ENCODE measurements around the gene MLST8. TPM values are rescaled to one million over a fixed set of nuclear protein-coding genes. Genes with fewer than 3 reads are reported as not detected.
"Not testable (repeated sequence)": the region's sequence is repeated elsewhere in the genome, so short reads cannot be mapped to it uniquely, and the experiment has no call there.

MLST8 gene
- polyA plus RNA-seq, 3 donors: 29.9 to 54.3 (median 30.5) TPM

DNA sequence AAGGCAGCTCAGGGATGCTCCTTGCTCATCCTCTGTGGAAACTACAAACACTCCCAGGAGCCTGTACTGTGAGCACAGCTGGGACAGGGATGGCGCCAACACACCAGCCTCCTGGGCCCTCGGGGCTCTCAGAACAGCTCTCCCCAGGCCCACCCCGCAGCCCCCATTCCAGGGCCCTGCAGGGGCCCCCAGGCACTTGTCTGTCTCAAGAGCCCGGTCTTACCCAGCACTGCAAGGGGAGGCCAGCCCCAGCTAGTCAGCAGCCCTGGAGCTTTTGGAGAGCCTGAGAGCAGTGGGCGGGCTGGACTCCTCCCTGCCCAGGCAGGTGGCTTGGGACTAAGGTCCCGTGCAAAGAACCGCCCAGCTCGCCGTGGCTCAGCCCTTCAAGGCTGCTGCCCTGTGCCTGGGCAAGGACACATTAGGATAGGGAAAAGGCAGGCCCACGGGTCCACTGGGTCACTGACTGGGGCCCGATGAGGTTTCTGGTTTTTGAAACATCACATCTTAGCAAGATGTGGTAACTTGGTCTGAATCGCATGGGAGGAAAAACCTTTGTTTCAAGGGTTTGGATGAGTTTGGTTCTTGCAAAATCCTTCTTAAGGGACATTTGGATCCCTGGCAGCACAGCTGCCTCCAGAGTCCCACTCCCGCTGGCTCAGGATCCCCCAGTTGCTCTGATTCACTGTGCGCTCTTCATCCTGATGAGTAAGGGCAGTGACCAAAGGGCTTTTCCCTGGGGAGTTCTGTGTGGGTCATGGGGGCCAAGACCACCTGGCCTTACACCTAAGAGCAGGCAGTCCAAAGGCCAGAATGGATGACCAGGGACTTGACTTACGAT, 33.8 kb downstream of the MLST8 start:
- no peaks in the 10 kb centered on the region for H3K79me2 ChIP-seq (ENCODE audit: insufficient read depth, low read length)
- intact Hi-C loops (cut with micrococcal nuclease): no loop called here

DNA sequence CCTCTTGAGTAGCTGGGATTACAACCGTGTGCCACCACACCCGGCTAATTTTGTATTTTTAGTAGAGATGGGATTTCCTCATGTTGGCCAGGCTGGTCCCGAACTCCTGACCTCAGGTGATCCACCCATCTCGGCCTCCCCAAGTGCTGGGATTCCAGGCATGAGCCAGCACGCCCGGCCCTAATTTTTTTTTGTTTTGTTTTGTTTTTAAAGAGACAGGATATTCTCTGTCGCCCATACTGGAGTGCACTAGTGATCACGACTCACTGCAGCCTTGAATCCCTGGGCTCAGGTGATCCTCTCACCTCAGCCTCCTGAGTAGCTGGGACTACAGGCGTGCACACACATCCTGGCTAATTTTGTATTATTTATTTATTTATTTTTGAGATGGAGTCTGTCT, 35.1 kb downstream of the MLST8 start:
- H3K4me3 ChIP-seq (replicated peaks in 1 of 3; ENCODE audit: low read depth in 2 of 3, low read length in 3 of 3); H3K79me2 ChIP-seq (ENCODE audit: insufficient read depth, low read length); H3K9me3 Mint-ChIP-seq; H3K9me3 ChIP-seq (replicated peaks in 1 of 2; ENCODE audit: control insufficient read depth in 1 of 2, insufficient read depth in 1 of 2, low read length in 2 of 2); H2AFZ ChIP-seq (ENCODE audit: insufficient read depth, low read depth, low read length, poor library complexity, severe bottlenecking); H3K9ac ChIP-seq (ENCODE audit: insufficient read depth, low read length, poor library complexity, severe bottlenecking); H3K4me3 Mint-ChIP-seq; H3K4me1 ChIP-seq (ENCODE audit: control insufficient read depth in 1 of 2, insufficient read depth in 2 of 2, low read length in 2 of 2); H3K27ac Mint-ChIP-seq; H3K4me2 ChIP-seq (replicated peaks; ENCODE audit: extremely low read depth, low read length, poor library complexity, severe bottlenecking); H3K4me1 Mint-ChIP-seq; H3K27ac ChIP-seq (ENCODE audit: low read depth in 1 of 2, low read length in 2 of 2); DNase-seq: not testable (repeated sequence)
- Histone ChIP-seq H3K36me3 (replicated peaks in 1 of 2; ENCODE audit: control insufficient read depth in 1 of 2, insufficient read depth in 2 of 2, low read length in 2 of 2) (peaks cover 35 to 44% of the 10 kb centered on the region in 2 donors), H4K20me1 (ENCODE audit: insufficient read depth, low read length) (peaks cover 22% of the 10 kb centered on the region), H3K27me3 (ENCODE audit: control insufficient read depth in 2 of 2, insufficient read depth in 2 of 2, low read length in 2 of 2) (peaks cover 18 to 36% of the 10 kb centered on the region in 2 donors)
- Mint-ChIP-seq H3K27me3 (ENCODE audit: low read depth in 3 of 3) (peaks cover 30 to 42% (median 33%) of the 10 kb centered on the region in 3 donors), H3K36me3 (peaks cover 36 to 61% of the 10 kb centered on the region in 2 donors)
- 92% methylated on average over 4 of the region's 9 CpGs for WGBS (ENCODE audit: insufficient coverage)
- intact Hi-C loops (cut with micrococcal nuclease): loop anchor here in 1 of 2 donors (10.0 kb wide), 1 partner anchor 236 kb away; the partner anchor contains the start of gene ZNF598

More for the DNA sequence above, 33.8 kb downstream of the MLST8 start:
- 92% methylated on average over 14 of the region's 15 CpGs for WGBS (ENCODE audit: insufficient coverage)
- Histone ChIP-seq H2AFZ (ENCODE audit: insufficient read depth, low read depth, low read length, poor library complexity, severe bottlenecking) (no peak overlapping the region), H3K36me3 (replicated peaks in 1 of 2; ENCODE audit: control insufficient read depth in 1 of 2, insufficient read depth in 2 of 2, low read length in 2 of 2) (peaks cover 33 to 43% of the 10 kb centered on the region in 2 donors), H3K4me1 (ENCODE audit: control insufficient read depth in 1 of 2, insufficient read depth in 2 of 2, low read length in 2 of 2) (peaks cover 5 to 6% of the 10 kb centered on the region in 2 donors), H3K9ac (ENCODE audit: insufficient read depth, low read length, poor library complexity, severe bottlenecking) (no peak overlapping the region), H3K9me3 (replicated peaks in 1 of 2; ENCODE audit: control insufficient read depth in 1 of 2, insufficient read depth in 1 of 2, low read length in 2 of 2) (no peaks in the 10 kb centered on the region), H4K20me1 (ENCODE audit: insufficient read depth, low read length) (peaks cover 25% of the 10 kb centered on the region), H3K27me3 (ENCODE audit: control insufficient read depth in 2 of 2, insufficient read depth in 2 of 2, low read length in 2 of 2) (peaks cover 18 to 38% of the 10 kb centered on the region in 2 donors), H3K27ac (ENCODE audit: low read depth in 1 of 2, low read length in 2 of 2) (no peak overlapping the region), H3K4me2 (replicated peaks; ENCODE audit: extremely low read depth, low read length, poor library complexity, severe bottlenecking) (no peak overlapping the region), H3K4me3 (replicated peaks in 1 of 3; ENCODE audit: low read depth in 2 of 3, low read length in 3 of 3) (no peak overlapping the region)
- peaks cover 38 to 61% of the 10 kb centered on the region in 2 donors for H3K36me3 Mint-ChIP-seq
- H3K4me3 Mint-ChIP-seq: no peak overlapping the region
- peaks cover 32 to 49% (median 35%) of the 10 kb centered on the region in 3 donors for H3K27me3 Mint-ChIP-seq (ENCODE audit: low read depth in 3 of 3)
- TF ChIP-seq, protein P1, sequence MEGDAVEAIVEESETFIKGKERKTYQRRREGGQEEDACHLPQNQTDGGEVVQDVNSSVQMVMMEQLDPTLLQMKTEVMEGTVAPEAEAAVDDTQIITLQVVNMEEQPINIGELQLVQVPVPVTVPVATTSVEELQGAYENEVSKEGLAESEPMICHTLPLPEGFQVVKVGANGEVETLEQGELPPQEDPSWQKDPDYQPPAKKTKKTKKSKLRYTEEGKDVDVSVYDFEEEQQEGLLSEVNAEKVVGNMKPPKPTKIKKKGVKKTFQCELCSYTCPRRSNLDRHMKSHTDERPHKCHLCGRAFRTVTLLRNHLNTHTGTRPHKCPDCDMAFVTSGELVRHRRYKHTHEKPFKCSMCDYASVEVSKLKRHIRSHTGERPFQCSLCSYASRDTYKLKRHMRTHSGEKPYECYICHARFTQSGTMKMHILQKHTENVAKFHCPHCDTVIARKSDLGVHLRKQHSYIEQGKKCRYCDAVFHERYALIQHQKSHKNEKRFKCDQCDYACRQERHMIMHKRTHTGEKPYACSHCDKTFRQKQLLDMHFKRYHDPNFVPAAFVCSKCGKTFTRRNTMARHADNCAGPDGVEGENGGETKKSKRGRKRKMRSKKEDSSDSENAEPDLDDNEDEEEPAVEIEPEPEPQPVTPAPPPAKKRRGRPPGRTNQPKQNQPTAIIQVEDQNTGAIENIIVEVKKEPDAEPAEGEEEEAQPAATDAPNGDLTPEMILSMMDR (IDR thresholded peaks at IDR 0.05): no peak
- peaks cover 0 to 6% (median 0%) of the 10 kb centered on the region in 7 donors for H3K9me3 Mint-ChIP-seq
- H3K4me1 Mint-ChIP-seq: peaks cover 8% of the 10 kb centered on the region
- no peak for DNase-seq
- H3K27ac Mint-ChIP-seq: no peak overlapping the region

Data from CD14-positive monocyte (primary cell).